Dermis microvascular lymphatic vessel endothelial cell (primary cell): Measurements from ENCODE around the gene NUDT17. TPM values are rescaled to one million over a fixed set of nuclear protein-coding genes. Genes with fewer than 3 reads are reported as not detected.

Source experiments
- DNase-seq, 2 donors: peaks; one replicate each; pipeline versions ENCODE4 v3.0.0 to v3.0.0-alpha.2; 2010; ENCODE audit warnings: low read depth in 2 of 2
- total RNA-seq: library from RNA; depleted of rRNA; stranded (reverse); fragments of >200 nt; gene quantifications from 2 replicates; pipeline ENCODE4 v1.2.1, GENCODE V29; 2014

Gene NUDT17
- total RNA-seq, 1 donor from 2014 or later: 1.9 TPM

DNA sequence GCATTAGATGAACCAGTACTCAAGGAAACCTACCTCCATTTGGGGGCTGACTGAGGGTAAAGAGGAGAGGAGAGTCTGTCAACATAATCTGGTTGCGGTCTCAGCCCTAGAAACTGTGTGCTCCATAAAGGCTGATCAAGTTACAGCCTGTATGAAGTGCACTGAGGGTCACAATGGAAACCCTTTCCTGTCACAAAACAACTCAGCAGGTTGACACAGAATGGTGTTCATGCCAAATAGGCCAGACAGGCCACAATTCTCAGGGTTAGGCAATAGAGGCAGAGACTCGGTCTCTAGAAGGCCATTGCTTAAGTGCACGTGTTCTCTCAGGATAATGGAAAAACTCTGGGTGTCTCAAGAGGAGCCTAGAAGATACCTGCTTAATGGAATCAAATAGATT is 44.3 kb downstream of the NUDT17 start:
- no peak for DNase-seq

- peak; percentile 14 to 86 for DNase-seq
Observed at GRCh38 chr1:145891143-145891542, 45.7 kb downstream of the NUDT17 start.

DNA sequence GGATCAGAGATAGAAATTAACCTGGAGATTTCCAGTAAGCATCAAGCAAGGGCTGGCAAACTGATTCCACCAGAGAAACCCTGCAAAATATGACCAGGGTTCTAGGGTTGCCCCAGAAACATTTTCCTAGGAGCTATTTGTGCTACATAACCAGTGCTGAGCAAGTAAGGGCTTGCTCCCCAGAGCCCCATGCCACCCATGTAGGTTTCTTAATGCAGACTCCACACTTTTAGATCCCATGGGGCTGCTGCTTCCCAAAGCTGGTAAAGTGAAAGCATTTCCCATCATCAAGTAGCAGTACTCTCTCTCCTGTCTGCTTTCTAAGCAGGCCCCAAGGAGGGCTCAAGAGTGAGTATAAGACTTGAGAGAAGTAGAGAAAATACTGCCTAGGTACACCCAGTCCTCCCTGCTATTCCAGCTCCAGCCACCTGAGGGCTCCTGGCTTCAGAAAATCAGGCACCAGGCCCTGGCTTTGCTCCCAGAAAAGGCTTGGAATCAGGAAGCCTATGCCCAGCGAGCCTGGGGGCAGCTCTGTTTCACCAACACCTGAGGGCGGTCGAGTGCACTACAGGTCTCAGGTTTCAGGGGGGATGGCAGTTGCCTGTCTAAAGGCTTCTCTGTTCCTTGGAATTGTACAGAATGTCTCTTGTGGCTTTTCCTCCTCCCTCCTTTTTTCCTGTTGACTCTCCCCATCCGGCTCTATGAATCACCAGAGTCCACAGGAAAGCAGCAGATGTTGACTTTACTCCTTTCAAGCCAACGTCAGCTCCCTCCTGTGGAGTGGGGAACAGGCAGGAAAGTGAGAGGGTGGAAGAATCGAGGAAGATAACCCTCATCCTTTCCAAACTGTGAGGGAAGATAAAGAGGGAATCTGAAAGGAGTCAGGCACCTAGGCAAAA is 46.4 kb downstream of the NUDT17 start:
- peak; percentile 88 to 99 for DNase-seq

GRCh38 chr1:145892486-145893087 is 47.2 kb downstream of the NUDT17 start:
- DNase-seq: peak in 1 of 2 donors; percentile 67

- DNase-seq: no peak
Observed at GRCh38 chr1:145893306-145894055, 48.1 kb downstream of the NUDT17 start.

- no peak for DNase-seq
Observed at GRCh38 chr1:145895471-145895870, 50.0 kb downstream of the NUDT17 start.

DNA sequence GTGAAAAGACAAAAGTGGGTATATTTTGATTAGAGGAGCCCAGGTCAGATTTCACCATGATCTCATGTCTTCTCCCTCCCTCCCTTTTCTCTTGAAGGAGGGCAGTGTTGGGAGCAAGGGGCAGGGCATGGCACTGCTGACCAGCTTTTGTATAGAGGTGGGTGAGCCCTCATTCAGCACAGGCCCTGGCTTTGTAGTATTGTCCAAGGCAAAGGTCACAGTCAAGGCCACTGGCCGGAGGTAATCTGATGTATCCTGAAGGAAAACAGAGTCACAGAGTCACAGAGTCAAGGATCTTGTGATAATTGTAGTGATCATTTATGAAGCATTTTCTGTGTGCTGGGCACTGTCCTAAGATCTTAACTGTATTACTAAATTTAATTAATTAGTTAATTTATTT is 52.5 kb downstream of the NUDT17 start:
- no peak for DNase-seq

Other genes with a start within 250 kb of the NUDT17 start
- gene GPR89A, start 237.6 kb upstream of the NUDT17 start, total RNA-seq: 17.3 and 17.5 TPM in 2 replicates
- 0.13 TPM in 1 of 2 replicates, not detected in the other for gene PDZK1, start 138.3 kb upstream of the NUDT17 start, total RNA-seq
- not detected in 2 replicates for gene CD160, start 126.1 kb upstream of the NUDT17 start, total RNA-seq
- 10.4 and 12.8 TPM in 2 replicates for gene RNF115, start 21.5 kb upstream of the NUDT17 start, total RNA-seq
- 21.2 and 25.7 TPM in 2 replicates for gene POLR3C, start 21.4 kb upstream of the NUDT17 start, total RNA-seq
- gene PIAS3, start 13.5 kb downstream of the NUDT17 start, total RNA-seq: 4.5 and 6.4 TPM in 2 replicates
- under 0.01 TPM in 2 replicates for gene ANKRD35, start 40.2 kb downstream of the NUDT17 start, total RNA-seq
- gene ITGA10, start 64.4 kb downstream of the NUDT17 start, total RNA-seq: 1.6 and 4.9 TPM in 2 replicates
- 27.5 and 32.1 TPM in 2 replicates for gene PEX11B, start 73.1 kb downstream of the NUDT17 start, total RNA-seq
- gene RBM8A, start 81.9 kb downstream of the NUDT17 start, total RNA-seq: 60.6 and 82.2 TPM in 2 replicates
- gene LIX1L, start 112.4 kb downstream of the NUDT17 start, total RNA-seq: 21.1 and 26.0 TPM in 2 replicates
- under 0.01 TPM in 2 replicates for gene ANKRD34A, start 118.9 kb downstream of the NUDT17 start, total RNA-seq
- gene POLR3GL, start 119.1 kb downstream of the NUDT17 start, total RNA-seq: 12.4 and 12.6 TPM in 2 replicates
- 47.5 and 53.2 TPM in 2 replicates for gene TXNIP, start 150.9 kb downstream of the NUDT17 start, total RNA-seq
- gene HJV, start 176.1 kb downstream of the NUDT17 start, total RNA-seq: not detected in 2 replicates